Measurements from ENCODE around the gene SLC31A1. TPM values are rescaled to one million over a fixed set of nuclear protein-coding genes. Genes with fewer than 3 reads are reported as not detected.

Gene SLC31A1
- total RNA-seq, 4 donors from 2014 or later, result 0.51 to 20.6 (median 10.6) TPM

DNA sequence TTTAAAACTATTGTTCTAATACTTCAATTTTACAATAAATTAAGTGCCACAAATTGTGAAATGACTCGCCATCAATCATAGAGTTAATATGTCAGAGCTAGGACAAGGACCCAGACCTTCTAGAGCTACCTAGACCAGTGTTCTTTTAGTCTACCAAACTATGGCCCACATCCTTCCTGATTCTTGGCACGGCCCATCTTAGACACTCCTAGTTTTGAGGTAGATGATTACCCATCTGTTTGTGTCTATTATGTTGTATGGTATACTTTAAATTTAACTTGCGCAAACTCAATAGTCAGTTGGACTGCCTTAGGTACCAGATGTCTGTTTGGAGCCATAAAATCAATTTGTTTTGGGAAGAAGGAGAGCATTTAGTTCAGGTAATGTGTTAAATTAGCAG is 36.5 kb downstream of the SLC31A1 start:
- Histone ChIP-seq H3K27me3 (no peaks in the 10 kb centered on the region), H3K4me3 (no peak overlapping the region), H3K36me3 (no peaks in the 10 kb centered on the region), H3K4me1 (no peaks in the 10 kb centered on the region), H3K27ac (no peak overlapping the region), H3K9me3 (no peaks in the 10 kb centered on the region)
- intact Hi-C loops (cut with DNase I; ENCODE audit: low total_unique reads), result no loop called here
- DNase-seq, result no peak
- TF ChIP-seq POLR2A (IDR thresholded peaks at IDR 0.05) (no peak), CTCF (IDR thresholded peaks at IDR 0.05) (no peak)

- Histone ChIP-seq H3K27me3 (no peaks in the 10 kb centered on the region), H3K9me3 (no peaks in the 10 kb centered on the region), H3K36me3 (no peaks in the 10 kb centered on the region), H3K4me1 (no peaks in the 10 kb centered on the region), H3K27ac (no peak overlapping the region), H3K4me3 (no peak overlapping the region)
- DNase-seq, result no peak
- intact Hi-C loops (cut with DNase I; ENCODE audit: low total_unique reads), result no loop called here
- TF ChIP-seq POLR2A (IDR thresholded peaks at IDR 0.05) (no peak), CTCF (IDR thresholded peaks at IDR 0.05) (no peak)
These were observed 36.9 kb downstream of the SLC31A1 start for GRCh38 chr9:113258282-113258681.

- intact Hi-C loops (cut with DNase I; ENCODE audit: low total_unique reads), result no loop called here
- Histone ChIP-seq H3K4me3 (no peak overlapping the region), H3K27ac (no peak overlapping the region), H3K9me3 (no peaks in the 10 kb centered on the region), H3K4me1 (no peaks in the 10 kb centered on the region), H3K27me3 (no peaks in the 10 kb centered on the region), H3K36me3 (no peaks in the 10 kb centered on the region)
- no peak for DNase-seq
- no peak for TF ChIP-seq CTCF (IDR thresholded peaks at IDR 0.05)
- TF ChIP-seq POLR2A (IDR thresholded peaks at IDR 0.05), result no peak
These were observed 40.8 kb downstream of the SLC31A1 start for GRCh38 chr9:113261917-113262671.

DNA sequence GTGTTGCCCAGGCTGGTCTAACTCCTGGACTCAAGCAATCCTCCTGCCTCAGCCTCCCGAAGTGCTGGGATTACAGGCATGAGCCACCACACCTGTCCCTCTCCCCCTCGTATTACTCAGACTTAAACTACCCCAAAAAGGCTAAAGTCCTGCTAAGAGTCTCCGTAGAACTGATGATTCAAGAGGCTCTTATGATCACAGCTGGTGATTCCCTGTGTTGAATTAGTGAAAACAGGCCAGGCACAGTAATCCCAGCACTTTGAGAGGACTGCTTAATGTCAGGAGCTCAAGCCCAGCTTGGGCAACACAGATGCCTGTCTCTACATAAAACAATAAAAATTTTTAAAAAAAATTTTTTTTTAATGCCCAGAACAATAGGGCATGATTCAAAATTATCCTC is 44.8 kb downstream of the SLC31A1 start:
- Histone ChIP-seq H3K9me3 (no peaks in the 10 kb centered on the region), H3K36me3 (no peaks in the 10 kb centered on the region), H3K4me1 (no peaks in the 10 kb centered on the region), H3K27me3 (no peaks in the 10 kb centered on the region), H3K27ac (no peak overlapping the region), H3K4me3 (no peak overlapping the region)
- intact Hi-C loops (cut with DNase I; ENCODE audit: low total_unique reads), result no loop called here
- DNase-seq, result no peak
- no peak for TF ChIP-seq POLR2A (IDR thresholded peaks at IDR 0.05)
- no peak for TF ChIP-seq CTCF (IDR thresholded peaks at IDR 0.05)

DNA sequence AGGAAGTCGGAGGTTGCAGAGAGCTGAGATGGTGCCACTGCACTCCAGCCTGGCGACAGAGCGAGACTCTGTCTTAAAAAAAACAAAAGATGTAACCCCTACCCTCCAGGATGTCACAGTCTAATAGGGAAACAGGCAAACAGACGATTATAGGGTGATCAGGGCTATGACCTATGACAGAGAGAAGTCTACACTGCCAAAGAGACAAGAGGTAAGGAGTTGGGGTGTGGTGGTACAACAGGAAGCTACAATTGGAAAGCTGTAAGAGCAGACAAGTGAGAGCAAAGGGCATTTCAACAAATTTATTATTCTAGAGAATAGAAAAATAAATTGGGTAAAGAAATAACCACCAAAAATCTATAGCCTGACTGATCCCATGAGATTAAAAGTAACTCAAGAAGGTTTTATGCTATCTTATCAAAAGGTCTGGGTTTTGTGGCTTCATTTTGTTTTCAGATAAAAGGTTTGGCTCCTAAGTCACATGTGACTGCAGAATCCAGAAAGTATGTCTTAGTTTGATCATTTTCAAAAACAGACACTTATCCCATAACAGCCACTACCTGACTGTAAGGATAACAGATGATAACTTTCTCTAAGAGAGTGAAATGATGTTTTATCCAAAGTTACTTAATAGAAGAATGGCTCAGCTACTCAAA is 46.7 kb downstream of the SLC31A1 start:
- Histone ChIP-seq H3K4me3 (no peak overlapping the region), H3K27me3 (no peaks in the 10 kb centered on the region), H3K9me3 (no peaks in the 10 kb centered on the region), H3K27ac (no peak overlapping the region), H3K36me3 (no peaks in the 10 kb centered on the region), H3K4me1 (no peaks in the 10 kb centered on the region)
- no peak for DNase-seq
- intact Hi-C loops (cut with DNase I; ENCODE audit: low total_unique reads), result no loop called here
- TF ChIP-seq POLR2A (IDR thresholded peaks at IDR 0.05) (no peak), CTCF (IDR thresholded peaks at IDR 0.05) (no peak)
